Endothelial cell of umbilical vein (primary cell): ENCODE results near the gene PRR7. TPM values are rescaled to one million over a fixed set of nuclear protein-coding genes. Genes with fewer than 3 reads are reported as not detected.
"Not testable (repeated sequence)": the region's sequence is repeated elsewhere in the genome, so short reads cannot be mapped to it uniquely, and the experiment has no call there.

Source experiments
- BruUV-seq: library from RNA; stranded (reverse); fragments of 400-500 nt; replicated peaks from 2 replicates; lab custom pipeline; 2021; lab: Mats Ljungman, UMichigan
- CTCF ChIA-PET: fragments of 300-600, 350-600 bp; sonication (Branson Sonifier 250); formaldehyde crosslinking; loops from one replicate; lab custom pipeline; 2021; ENCODE audit warnings: antibody characterized with exemption, inconsistent platforms; lab: Charles Lee
- POLR2A ChIA-PET: fragments of 300-600, 350-600 bp; sonication (Branson Sonifier 250); formaldehyde crosslinking; loops from one replicate; lab custom pipeline; 2021; ENCODE audit warnings: antibody characterized with exemption, inconsistent platforms; lab: Charles Lee
- DNase-seq: peaks from one replicate; pipeline ENCODE4 v3.0.0-alpha.2; 2011; ENCODE audit warnings: low read depth, low spot score
- FAIRE-seq: peaks from 2 replicates; lab custom pipeline; 2011; peaks lifted over from hg19 to GRCh38; lab: Jason Lieb, UNC
- H2AFZ ChIP-seq: 2 replicates; pipeline ENCODE4 v1.6.0; 2012; ENCODE audit warnings: low read depth, low read length, control low read depth, inconsistent platforms
- H3K27ac ChIP-seq: 2 replicates; pipeline ENCODE4 v1.5.1; 2011; ENCODE audit warnings: low read depth, mild to moderate bottlenecking, control low read depth, low read length, moderate library complexity; ENCODE audit not compliant: insufficient read depth
- H3K27me3 ChIP-seq, 2 experiments: 2 replicates each; pipeline versions ENCODE4 v1.6.0 to v1.6.1; 2011; ENCODE audit warnings: low read length in 2 of 2, mixed read lengths in 1 of 2; ENCODE audit not compliant: control insufficient read depth in 2 of 2, insufficient read depth in 2 of 2
- H3K36me3 ChIP-seq, 2 experiments: 2 replicates in 1 of 2; 3 replicates in 1 of 2; pipeline ENCODE4 v1.5.1; 2011; ENCODE audit warnings: low read length in 2 of 2, mild to moderate bottlenecking in 1 of 2, moderate library complexity in 1 of 2; ENCODE audit not compliant: control insufficient read depth in 2 of 2, insufficient read depth in 2 of 2; ENCODE audit errors: extremely low read depth in 1 of 2
- H3K4me1 ChIP-seq: 3 replicates; pipeline ENCODE4 v1.5.1; 2011; ENCODE audit warnings: mild to moderate bottlenecking, low read length; ENCODE audit not compliant: control insufficient read depth, insufficient read depth; ENCODE audit errors: extremely low read depth
- H3K4me2 ChIP-seq: 2 replicates; pipeline ENCODE4 v1.6.1; 2011; ENCODE audit warnings: low read length, control low read depth, mixed read lengths; ENCODE audit not compliant: insufficient read depth
- H3K4me3 ChIP-seq, 3 experiments: fragments of 200-600 bp in 1 of 3; sonication (generic), shearing (Covaris generic) in 1 of 3; replicated peaks in 1 of 3; 2 replicates each; pipeline ENCODE4 v1.5.1; 2011 to 2016; ENCODE audit warnings: control low read depth in 3 of 3, low read length in 3 of 3, mild to moderate bottlenecking in 2 of 3, inconsistent platforms in 1 of 3, low read depth in 1 of 3, moderate library complexity in 1 of 3; ENCODE audit not compliant: insufficient read depth in 1 of 3
- H3K79me2 ChIP-seq: 2 replicates; pipeline ENCODE4 v1.6.0; 2012; ENCODE audit warnings: low read length, inconsistent platforms; ENCODE audit not compliant: control insufficient read depth, insufficient read depth
- H3K9ac ChIP-seq: replicated peaks from 2 replicates; pipeline ENCODE3; 2011; ENCODE audit warnings: low read length, control low read depth; ENCODE audit not compliant: insufficient read depth; ENCODE audit errors: extremely low read depth
- H3K9me1 ChIP-seq: replicated peaks from 3 replicates; pipeline ENCODE4 v1.6.0; 2011; ENCODE audit warnings: mild to moderate bottlenecking, low read length; ENCODE audit not compliant: control insufficient read depth, insufficient read depth; ENCODE audit errors: extremely low read depth
- H3K9me3 ChIP-seq: replicated peaks from 2 replicates; pipeline ENCODE4 v1.5.1; 2012; ENCODE audit warnings: low read length, inconsistent platforms; ENCODE audit not compliant: control insufficient read depth, insufficient read depth
- H4K20me1 ChIP-seq: replicated peaks from 2 replicates; pipeline ENCODE3; 2011; ENCODE audit warnings: mild to moderate bottlenecking, low read length; ENCODE audit not compliant: control insufficient read depth, insufficient read depth; ENCODE audit errors: extremely low read depth
- FOS ChIP-seq: IDR thresholded peaks from 2 replicates; pipeline ENCODE4 v1.6.1; 2011; ENCODE audit warnings: mild to moderate bottlenecking, low read length, moderate library complexity, borderline replicate concordance; ENCODE audit not compliant: insufficient read depth
- JUN ChIP-seq: IDR thresholded peaks from 2 replicates; pipeline ENCODE4 v1.6.1; 2011; ENCODE audit warnings: borderline replicate concordance, low read depth; ENCODE audit not compliant: insufficient read length, insufficient read depth
- MYC ChIP-seq: IDR thresholded peaks from one replicate; pipeline ENCODE4 v1.6.1; 2011; ENCODE audit warnings: mild to moderate bottlenecking, low read depth, low read length
- POLR2A ChIP-seq: IDR thresholded peaks from 2 replicates; pipeline ENCODE4 v1.6.1; 2012; ENCODE audit warnings: low read depth, mild to moderate bottlenecking, control low read depth, low read length
- dilution Hi-C: fragments of 300-500 bp; cut with MboI; formaldehyde crosslinking; loops from one replicate; pipeline ENCODE4 v1.15.0; 2019; ENCODE audit warnings: low sequenced_read_pairs; ENCODE audit not compliant: extremely low pct_ligation_motif_present
- intact Hi-C: fragments of 100-400 bp; cut with micrococcal nuclease; formaldehyde crosslinking; loops from one replicate; pipeline ENCODE4 v1.10.0; 2022
- polyA plus RNA-seq, 4 experiments: library from polyadenylated mRNA; depleted of rRNA in 3 of 4; stranded (reverse) in 3 of 4; unstranded in 1 of 4; fragments of >200 nt; gene quantifications; 2 replicates each; pipeline versions ENCODE4 v1.2.1 to v1.2.3, GENCODE V29; 2011 to 2012; ENCODE audit warnings: missing spikeins in 1 of 4
- total RNA-seq: library from RNA; stranded (reverse); gene quantifications from 2 replicates; pipeline ENCODE4 v1.2.3, GENCODE V29; 2021

PRR7 gene
- total and polyA plus RNA-seq, 2 donors (not counting 3 experiments of a cell fraction or from before 2014, with no cell fraction given): 6.5 to 6.6 TPM

DNA sequence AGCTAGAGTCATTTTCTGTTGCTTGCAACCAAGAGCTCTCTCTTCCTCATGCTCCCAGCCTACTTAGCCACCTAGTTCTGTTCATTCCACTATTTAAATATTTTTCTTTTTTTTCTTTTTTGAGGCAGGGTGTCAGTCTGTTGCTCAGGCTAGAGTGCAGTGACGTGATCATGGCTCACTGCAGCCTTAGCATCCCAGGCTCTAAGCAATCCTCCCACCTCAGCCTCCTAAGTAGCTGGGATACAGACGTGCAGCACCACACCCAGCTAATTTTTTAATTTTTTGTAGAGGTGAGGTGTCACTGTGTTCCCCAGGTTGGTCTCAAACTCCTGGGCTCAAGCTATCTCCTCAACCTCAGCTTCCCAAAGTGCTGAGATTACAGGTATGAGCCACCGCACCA, 32.1 kb upstream of the PRR7 start:
- Histone ChIP-seq H3K27me3 (peaks cover 0 to 5% of the 10 kb centered on the region in 2 experiments), H3K27ac (no peak overlapping the region), H3K9me1 (no peaks in the 10 kb centered on the region), H4K20me1 (no peaks in the 10 kb centered on the region), H3K4me3 (no peak overlapping the region), H2AFZ (no peak overlapping the region), H3K4me1 (no peaks in the 10 kb centered on the region), H3K9me3 (no peaks in the 10 kb centered on the region), H3K36me3 (no peaks in the 10 kb centered on the region), H3K79me2 (no peaks in the 10 kb centered on the region), H3K9ac (no peak overlapping the region), H3K4me2 (no peak overlapping the region)
- intact Hi-C loops: no loop called here
- POLR2A ChIA-PET: interaction anchor here (1.3 kb wide), 1 partner anchor 12 kb away, joined by 8 read pairs; the partner anchor contains the start of gene GRK6
- TF ChIP-seq FOS: no peak
- TF ChIP-seq JUN: no peak
- TF ChIP-seq MYC: no peak
- TF ChIP-seq POLR2A: no peak
- no TSS peak for BruUV-seq
- DNase-seq (no peak), FAIRE-seq (no peak)
- CTCF ChIA-PET: interaction anchor here (1.1 to 2.5 kb wide), 6 partner anchors 8 to 87 kb away, joined by 3 to 21 read pairs (median 3); no protein-coding TSS in a partner anchor
- dilution Hi-C loops: no loop called here

DNA sequence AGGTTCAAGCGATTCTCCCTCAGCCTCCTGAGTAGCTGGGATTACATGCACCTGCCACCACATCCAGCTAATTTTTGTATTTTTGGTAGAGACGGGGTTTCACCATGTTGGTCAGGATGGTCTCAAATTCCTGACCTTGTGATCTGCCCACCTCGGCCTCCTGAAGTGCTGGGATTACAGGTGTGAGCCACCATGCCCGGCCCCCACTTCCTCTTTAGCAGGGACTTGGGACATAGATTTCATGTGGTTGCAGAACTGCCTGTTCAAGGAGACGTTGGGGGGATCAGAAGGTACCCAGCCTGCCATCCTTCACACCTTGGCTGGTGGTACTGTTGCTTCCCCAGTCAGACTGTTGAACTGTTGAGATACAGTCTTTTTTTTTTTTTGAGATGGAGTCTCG, 29.5 kb upstream of the PRR7 start:
- H3K36me3 ChIP-seq, H3K27ac ChIP-seq, H4K20me1 ChIP-seq, BruUV-seq, H3K4me1 ChIP-seq, DNase-seq, H3K4me3 ChIP-seq, H3K4me2 ChIP-seq, intact Hi-C loops, H3K79me2 ChIP-seq, H3K27me3 ChIP-seq, H3K9me3 ChIP-seq, H3K9ac ChIP-seq, FAIRE-seq, POLR2A ChIA-PET, H3K9me1 ChIP-seq, H2AFZ ChIP-seq, dilution Hi-C loops: not testable (repeated sequence)
- CTCF ChIA-PET: interaction anchor here (1.2 to 1.6 kb wide), 3 partner anchors 10 to 39 kb away, joined by 3 to 6 read pairs (median 4); no protein-coding TSS in a partner anchor
